CD4-positive, alpha-beta T cell (primary cell): Measurements from ENCODE around the gene BEND2. TPM values are rescaled to one million over a fixed set of nuclear protein-coding genes. Genes with fewer than 3 reads are reported as not detected.

Experiments used
- ATAC-seq: fragments of 200-7000 bp; cut with Tn5 transposase; one replicate; pipeline ENCODE4 v1.10.0; 2022; ENCODE audit warnings: mild to moderate bottlenecking; ENCODE audit not compliant: poor library complexity
- CTCF ChIA-PET: fragments of 350-600 bp; sonication (Branson Sonifier 250); formaldehyde crosslinking; loops from one replicate; lab custom pipeline; 2021; ENCODE audit warnings: antibody characterized with exemption, inconsistent platforms; lab: Charles Lee
- POLR2A ChIA-PET: fragments of 350-600 bp; sonication (Branson Sonifier 250); formaldehyde crosslinking; loops from one replicate; lab custom pipeline; 2021; ENCODE audit warnings: antibody characterized with exemption, inconsistent platforms; lab: Charles Lee
- DNase-seq, 14 experiments: peaks; one replicate each; pipeline ENCODE4 v3.0.0-alpha.2; 2013 to 2020; ENCODE audit warnings: mixed read lengths in 2 of 14
- H3K27ac ChIP-seq, 2 donors: one replicate each; pipeline versions ENCODE4 v1.5.1 to v1.7.0; 2013; ENCODE audit warnings: low read length in 2 of 2, low read depth in 1 of 2, mild to moderate bottlenecking in 1 of 2
- H3K27me3 ChIP-seq, 2 experiments: 1 replicate in 1 of 2; 2 replicates in 1 of 2; pipeline versions ENCODE4 v1.6.1 to v1.7.0; 2013; ENCODE audit warnings: low read length in 2 of 2, control low read depth in 1 of 2, mild to moderate bottlenecking in 1 of 2, moderate library complexity in 1 of 2; ENCODE audit not compliant: insufficient read depth in 2 of 2, control insufficient read depth in 1 of 2
- H3K36me3 ChIP-seq: one replicate; pipeline ENCODE4 v1.6.1; 2013; ENCODE audit warnings: low read length, control low read depth; ENCODE audit not compliant: insufficient read depth
- H3K4me1 ChIP-seq: one replicate; pipeline ENCODE4 v1.6.1; 2013; ENCODE audit warnings: low read length, control low read depth; ENCODE audit not compliant: insufficient read depth
- H3K4me3 ChIP-seq: one replicate; pipeline ENCODE4 v1.5.1; 2013; ENCODE audit warnings: mild to moderate bottlenecking, low read length, moderate library complexity
- H3K9me3 ChIP-seq, 2 experiments: 1 replicate in 1 of 2; 2 replicates in 1 of 2; pipeline versions ENCODE4 v1.6.1 to v1.7.0; 2013; ENCODE audit warnings: low read length in 2 of 2, mild to moderate bottlenecking in 2 of 2, control low read depth in 1 of 2, moderate library complexity in 1 of 2; ENCODE audit not compliant: control insufficient read depth in 1 of 2, insufficient read depth in 1 of 2
- H3K27ac Mint-ChIP-seq: one replicate; pipeline ENCODE4 v1.8.0; 2020; ENCODE audit warnings: mixed read lengths
- H3K27me3 Mint-ChIP-seq: one replicate; pipeline ENCODE4 v1.8.0; 2021; ENCODE audit warnings: mixed read lengths
- H3K36me3 Mint-ChIP-seq: one replicate; pipeline ENCODE4 v1.8.0; 2021; ENCODE audit warnings: low read depth, mixed read lengths
- H3K4me1 Mint-ChIP-seq: one replicate; pipeline ENCODE4 v1.8.0; 2021; ENCODE audit warnings: low read depth, mixed read lengths
- H3K4me3 Mint-ChIP-seq: one replicate; pipeline ENCODE4 v1.8.0; 2020; ENCODE audit warnings: mild to moderate bottlenecking, mixed read lengths
- H3K9me3 Mint-ChIP-seq: one replicate; pipeline ENCODE4 v1.8.0; 2020; ENCODE audit warnings: mixed read lengths
- intact Hi-C, 2 experiments: fragments of 100-400 bp; cut with DNase I in 1 of 2; cut with micrococcal nuclease in 1 of 2; formaldehyde crosslinking; loops; one replicate each; pipeline versions ENCODE4 v1.15.1 to v1.9.0; 2023 to 2025; cut with DNase I, micrococcal nuclease
- total RNA-seq, 174 experiments: library from RNA in 2 of 174; stranded (reverse) in 2 of 174; gene quantifications; one replicate each; pipeline ENCODE4 v1.2.3 and lab custom pipeline; 2021 to 2026
- TF ChIP-seq, protein P1 (sequence below): fragments of 200-600 bp; IDR thresholded peaks from one replicate; pipeline ENCODE4 v1.8.0; 2022; ENCODE audit warnings: antibody characterized with exemption, mild to moderate bottlenecking

The BEND2 gene
- total RNA-seq, 2 experiments from 2014 or later: not detected

DNA sequence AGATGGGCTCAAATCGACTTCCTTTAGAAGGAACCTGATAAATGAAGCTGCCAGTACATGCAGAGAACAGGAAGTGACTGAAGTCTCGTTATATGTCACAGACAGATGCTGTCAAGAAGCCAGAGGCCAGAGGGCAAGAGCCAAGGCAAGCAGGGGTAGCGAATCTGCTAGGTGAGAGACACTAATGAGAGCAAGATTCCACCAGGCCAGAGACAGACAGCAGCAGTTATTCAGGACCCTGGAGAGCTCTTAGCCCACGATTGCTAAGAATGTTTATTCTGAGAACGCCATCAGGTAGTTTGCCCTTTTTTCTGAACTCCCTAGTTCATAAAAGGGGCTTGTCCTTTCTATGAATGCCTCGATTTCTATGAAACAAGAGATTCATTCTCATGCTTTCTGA is 73.7 kb downstream of the BEND2 start:
- H3K27me3 Mint-ChIP-seq: peaks cover 5% of the 10 kb centered on the region
- no peaks in the 10 kb centered on the region for H3K9me3 Mint-ChIP-seq
- TF ChIP-seq, protein P1, sequence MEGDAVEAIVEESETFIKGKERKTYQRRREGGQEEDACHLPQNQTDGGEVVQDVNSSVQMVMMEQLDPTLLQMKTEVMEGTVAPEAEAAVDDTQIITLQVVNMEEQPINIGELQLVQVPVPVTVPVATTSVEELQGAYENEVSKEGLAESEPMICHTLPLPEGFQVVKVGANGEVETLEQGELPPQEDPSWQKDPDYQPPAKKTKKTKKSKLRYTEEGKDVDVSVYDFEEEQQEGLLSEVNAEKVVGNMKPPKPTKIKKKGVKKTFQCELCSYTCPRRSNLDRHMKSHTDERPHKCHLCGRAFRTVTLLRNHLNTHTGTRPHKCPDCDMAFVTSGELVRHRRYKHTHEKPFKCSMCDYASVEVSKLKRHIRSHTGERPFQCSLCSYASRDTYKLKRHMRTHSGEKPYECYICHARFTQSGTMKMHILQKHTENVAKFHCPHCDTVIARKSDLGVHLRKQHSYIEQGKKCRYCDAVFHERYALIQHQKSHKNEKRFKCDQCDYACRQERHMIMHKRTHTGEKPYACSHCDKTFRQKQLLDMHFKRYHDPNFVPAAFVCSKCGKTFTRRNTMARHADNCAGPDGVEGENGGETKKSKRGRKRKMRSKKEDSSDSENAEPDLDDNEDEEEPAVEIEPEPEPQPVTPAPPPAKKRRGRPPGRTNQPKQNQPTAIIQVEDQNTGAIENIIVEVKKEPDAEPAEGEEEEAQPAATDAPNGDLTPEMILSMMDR: no peak
- Histone ChIP-seq H3K36me3 (no peaks in the 10 kb centered on the region), H3K27ac (no peak overlapping the region), H3K27me3 (no peaks in the 10 kb centered on the region), H3K4me1 (no peaks in the 10 kb centered on the region), H3K9me3 (no peaks in the 10 kb centered on the region), H3K4me3 (no peak overlapping the region)
- H3K36me3 Mint-ChIP-seq: no peaks in the 10 kb centered on the region
- H3K4me3 Mint-ChIP-seq: no peak overlapping the region
- DNase-seq (peak in 2 of 14 experiments; percentile 1 to 3), ATAC-seq (no peak)
- ChIA-PET CTCF (interaction anchor here (0.6 kb wide), 1 partner anchor 606 kb away, joined by 3 read pairs; no protein-coding TSS in a partner anchor), POLR2A (no interaction called here)
- H3K27ac Mint-ChIP-seq: no peak overlapping the region
- intact Hi-C loops: no loop called here
- H3K4me1 Mint-ChIP-seq: no peaks in the 10 kb centered on the region

DNA sequence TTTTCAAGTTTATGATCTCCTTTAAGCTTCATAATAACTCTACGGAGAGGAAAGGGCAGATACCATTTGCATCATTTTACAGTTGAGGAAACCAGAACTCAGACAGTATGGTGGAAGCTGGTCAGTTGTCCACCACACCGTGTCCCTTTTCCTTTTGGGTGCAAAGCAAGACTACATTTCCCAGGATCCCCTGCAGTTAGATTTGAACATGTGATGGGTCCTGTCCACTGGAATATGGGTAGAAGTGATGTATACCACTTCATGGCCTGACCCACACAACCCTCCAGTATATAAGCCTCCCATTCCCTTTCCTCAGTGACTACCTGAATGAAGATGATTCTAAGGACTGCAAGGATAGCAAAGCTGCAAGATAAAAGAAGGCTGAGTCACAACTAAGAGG is 74.7 kb downstream of the BEND2 start:
- CTCF ChIA-PET: no interaction called here
- ATAC-seq: no peak
- POLR2A ChIA-PET: no interaction called here

DNA sequence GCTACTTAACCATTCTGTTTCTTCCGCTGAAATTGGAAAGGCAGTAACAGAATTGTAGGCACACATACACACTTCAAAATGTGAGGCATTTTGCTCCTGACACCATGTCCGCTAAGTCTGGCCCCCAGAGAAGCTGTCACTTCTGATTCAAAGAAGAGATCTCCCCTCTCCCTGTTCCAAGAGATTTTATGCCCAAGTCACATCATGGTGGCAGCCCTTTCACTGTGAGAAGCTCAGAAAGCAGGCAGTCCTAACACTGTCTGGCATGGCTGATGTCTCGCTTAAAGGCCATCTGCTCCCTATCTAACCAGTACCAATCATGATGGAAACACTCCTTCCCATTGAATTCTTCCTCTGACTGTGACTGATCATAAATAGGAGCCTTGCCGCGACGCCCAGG is 83.9 kb downstream of the BEND2 start:
- Mint-ChIP-seq H3K27ac (no peak overlapping the region), H3K27me3 (no peaks in the 10 kb centered on the region), H3K4me3 (no peak overlapping the region), H3K36me3 (no peaks in the 10 kb centered on the region), H3K4me1 (no peaks in the 10 kb centered on the region), H3K9me3 (no peaks in the 10 kb centered on the region)
- intact Hi-C loops: no loop called here
- Histone ChIP-seq H3K4me3 (no peak overlapping the region), H3K36me3 (no peaks in the 10 kb centered on the region), H3K27ac (no peak overlapping the region), H3K27me3 (no peaks in the 10 kb centered on the region), H3K9me3 (no peaks in the 10 kb centered on the region), H3K4me1 (no peaks in the 10 kb centered on the region)
- DNase-seq: no peak
- ChIA-PET POLR2A (no interaction called here), CTCF (no interaction called here)
- TF ChIP-seq, protein P1: no peak
- ATAC-seq: no peak

More for the DNA sequence above, 74.7 kb downstream of the BEND2 start:
- Mint-ChIP-seq H3K27me3 (peaks cover 3% of the 10 kb centered on the region), H3K36me3 (no peaks in the 10 kb centered on the region), H3K4me3 (no peak overlapping the region), H3K4me1 (no peaks in the 10 kb centered on the region), H3K27ac (no peak overlapping the region), H3K9me3 (no peaks in the 10 kb centered on the region)
- H3K27ac ChIP-seq: no peak overlapping the region
- H3K9me3 ChIP-seq: no peaks in the 10 kb centered on the region
- H3K4me3 ChIP-seq: no peak overlapping the region
- no peaks in the 10 kb centered on the region for H3K27me3 ChIP-seq
- intact Hi-C loops: no loop called here
- no peak for DNase-seq
- no peaks in the 10 kb centered on the region for H3K36me3 ChIP-seq
- H3K4me1 ChIP-seq: no peaks in the 10 kb centered on the region
- TF ChIP-seq, protein P1: no peak
